Tibial nerve (tissue), 4 donors: ENCODE measurements around the gene IRX3.

Experiments used
- CTCF ChIP-seq, 5 experiments: fragments of 200-600 bp in 3 of 5; fragments of 450-650 bp in 2 of 5; sonication (generic) in 3 of 5; IDR thresholded peaks; one replicate each; pipeline ENCODE4 v1.5.1; 2016 to 2019; ENCODE audit warnings: antibody characterized with exemption in 5 of 5, mild to moderate bottlenecking in 3 of 5, moderate library complexity in 2 of 5
- EP300 ChIP-seq, 2 donors: sonication (generic); formaldehyde crosslinking; IDR thresholded peaks; one replicate each; pipeline ENCODE4 v1.6.1; 2017; ENCODE audit warnings: antibody characterized with exemption in 2 of 2, mild to moderate bottlenecking in 1 of 2
- POLR2A ChIP-seq, 2 donors: fragments of 450-650 bp; IDR thresholded peaks; one replicate each; pipeline ENCODE4 v1.6.1; 2017; ENCODE audit warnings: antibody characterized with exemption in 2 of 2, mild to moderate bottlenecking in 2 of 2, moderate library complexity in 2 of 2

DNA sequence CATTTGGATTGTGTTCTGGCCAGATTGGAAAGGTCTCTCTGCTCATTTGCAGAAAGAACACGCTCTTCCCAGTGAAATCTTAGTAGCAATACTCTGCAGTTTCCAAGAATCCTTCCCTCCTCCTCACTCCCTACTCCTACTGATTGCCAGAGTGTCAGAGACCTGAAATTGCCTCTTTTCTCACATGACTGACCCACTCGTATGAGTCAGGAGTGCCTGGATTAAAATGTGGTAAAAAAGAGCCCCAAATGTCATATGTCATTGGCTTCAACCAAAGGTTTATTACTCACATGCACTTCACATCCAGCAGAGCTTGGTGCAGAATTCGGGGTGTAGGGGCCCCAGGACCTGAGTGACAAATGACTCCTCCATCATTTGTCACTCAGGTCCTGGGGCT is 39.7 kb upstream of the IRX3 start:
- TF ChIP-seq CTCF (IDR thresholded peaks at IDR 0.05) (no peak), EP300 (IDR thresholded peaks at IDR 0.05) (peak in 1 of 2 donors; percentile 43), POLR2A (IDR thresholded peaks at IDR 0.05) (no peak)
